Measurements from ENCODE around the gene P2RX3.

P2RX3 gene

GRCh38 chr11:57375490-57375889 lies 37.3 kb downstream of the P2RX3 start:
- TF ChIP-seq MEIS1 (CRISPR knock-in tag; IDR thresholded peaks at IDR 0.05; ENCODE audit: borderline replicate concordance), result no peak
- no peak for TF ChIP-seq KLF7 (tag by site-specific recombination; IDR thresholded peaks at IDR 0.05; ENCODE audit: borderline replicate concordance)
- TF ChIP-seq HOXD13 (CRISPR knock-in tag; IDR thresholded peaks at IDR 0.05; ENCODE audit: borderline replicate concordance), result no peak
- no peak for TF ChIP-seq ZNF768 (tag by site-specific recombination; IDR thresholded peaks at IDR 0.05)
- no peak for TF ChIP-seq ZNF140 (tag by site-specific recombination; IDR thresholded peaks at IDR 0.05)
- POLR2A ChIA-PET, result no interaction called here
- no peaks in the 10 kb centered on the region for H3K9me3 ChIP-seq (ENCODE audit: control insufficient read depth, insufficient read depth, low read depth, low read length)
- CTCF ChIA-PET, result no interaction called here
- no peak overlapping the region for H3K4me3 ChIP-seq (ENCODE audit: low read depth, low read length)
- H3K4me1 ChIP-seq (ENCODE audit: control insufficient read depth, insufficient read depth, low read length), result no peaks in the 10 kb centered on the region
- H3K27ac ChIP-seq (ENCODE audit: extremely low read depth, low read depth, low read length), result no peak overlapping the region
- no peaks in the 10 kb centered on the region for H3K36me3 ChIP-seq (ENCODE audit: control insufficient read depth in 2 of 2, insufficient read depth in 1 of 2, low read length in 2 of 2)

DNA sequence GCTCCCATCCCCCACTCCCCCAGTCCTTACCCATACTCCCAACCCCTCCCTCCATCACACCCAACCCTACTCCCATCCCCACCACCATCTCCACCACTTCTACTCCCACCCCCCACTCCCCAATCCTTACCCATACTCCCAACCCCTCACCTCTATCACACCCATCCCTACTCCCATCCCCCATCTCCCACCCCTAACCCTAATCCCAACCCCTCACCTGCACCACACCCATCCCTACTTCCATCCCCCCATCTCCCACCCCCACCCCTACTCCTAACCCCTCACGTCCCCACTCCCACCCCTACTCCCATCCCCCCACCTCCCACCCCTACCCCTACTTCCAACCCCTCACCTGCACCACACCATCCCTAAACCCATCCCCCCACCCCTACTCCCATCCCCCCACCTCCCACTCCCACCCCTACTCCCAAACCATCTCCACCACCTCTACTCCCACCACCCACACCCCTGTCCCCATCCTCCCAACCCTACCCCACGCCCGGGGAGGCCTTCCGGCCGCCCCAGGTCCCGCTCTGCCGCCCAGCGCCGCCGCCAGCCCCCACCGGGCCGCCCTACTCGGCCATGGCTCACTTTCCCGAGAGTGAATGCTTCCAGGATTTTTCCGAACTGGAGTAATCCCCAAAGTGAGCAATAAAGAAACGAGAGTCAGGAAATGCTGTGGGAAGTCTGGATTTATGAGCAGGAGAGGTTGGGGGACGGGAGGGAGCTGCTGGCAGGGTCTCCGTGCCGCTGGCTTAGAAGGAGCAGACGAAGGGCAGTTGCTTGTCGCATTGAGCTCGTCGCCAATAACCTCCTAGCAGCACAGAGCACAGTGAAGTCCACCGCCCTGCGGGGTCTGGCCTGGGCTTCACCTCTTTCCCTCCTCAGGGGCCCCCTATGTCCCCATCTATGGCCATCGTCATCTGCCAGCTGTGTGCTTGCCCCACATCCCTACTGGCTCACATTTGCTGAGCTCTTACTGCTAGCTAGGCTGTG lies 38.2 kb downstream of the P2RX3 start:
- TF ChIP-seq ZNF791 (tag by site-specific recombination; IDR thresholded peaks at IDR 0.05), result no peak
- no peak for TF ChIP-seq ZNF223 (tag by site-specific recombination; IDR thresholded peaks at IDR 0.05)
- no peak for TF ChIP-seq ZNF558 (tag by site-specific recombination; IDR thresholded peaks at IDR 0.05)
- no peak for TF ChIP-seq SCRT1 (tag by site-specific recombination; IDR thresholded peaks at IDR 0.05; ENCODE audit: borderline replicate concordance)
- TF ChIP-seq ZSCAN4 (tag by site-specific recombination; IDR thresholded peaks at IDR 0.05), result no peak
- no peak for TF ChIP-seq ZNF266 (tag by site-specific recombination; IDR thresholded peaks at IDR 0.05; ENCODE audit: low read depth)
- TF ChIP-seq KLF16 (tag by site-specific recombination; IDR thresholded peaks at IDR 0.05), result no peak
- no peak for TF ChIP-seq ZBTB44 (tag by site-specific recombination; IDR thresholded peaks at IDR 0.05)
- no peak for TF ChIP-seq ZSCAN5A (tag by site-specific recombination; IDR thresholded peaks at IDR 0.05)
- no peak for TF ChIP-seq ZBTB20 (tag by site-specific recombination; IDR thresholded peaks at IDR 0.05)
- no peak for TF ChIP-seq ZNF670 (tag by site-specific recombination; IDR thresholded peaks at IDR 0.05; ENCODE audit: low read depth)
- TF ChIP-seq, protein P1, sequence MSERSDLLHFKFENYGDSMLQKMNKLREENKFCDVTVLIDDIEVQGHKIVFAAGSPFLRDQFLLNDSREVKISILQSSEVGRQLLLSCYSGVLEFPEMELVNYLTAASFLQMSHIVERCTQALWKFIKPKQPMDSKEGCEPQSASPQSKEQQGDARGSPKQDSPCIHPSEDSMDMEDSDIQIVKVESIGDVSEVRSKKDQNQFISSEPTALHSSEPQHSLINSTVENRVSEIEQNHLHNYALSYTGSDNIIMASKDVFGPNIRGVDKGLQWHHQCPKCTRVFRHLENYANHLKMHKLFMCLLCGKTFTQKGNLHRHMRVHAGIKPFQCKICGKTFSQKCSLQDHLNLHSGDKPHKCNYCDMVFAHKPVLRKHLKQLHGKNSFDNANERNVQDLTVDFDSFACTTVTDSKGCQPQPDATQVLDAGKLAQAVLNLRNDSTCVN (tag by site-specific recombination; optimal IDR thresholded peaks at IDR 0.05), result no peak
- no peak for TF ChIP-seq TCF7L2 (IDR thresholded peaks at IDR 0.05; ENCODE audit: borderline replicate concordance, low read depth, low read length)
- TF ChIP-seq ZNF544 (tag by site-specific recombination; IDR thresholded peaks at IDR 0.05), result no peak
- no peak overlapping the region for H3K4me3 ChIP-seq (ENCODE audit: low read depth, low read length)
- H3K9me3 ChIP-seq (ENCODE audit: control insufficient read depth, insufficient read depth, low read depth, low read length), result no peaks in the 10 kb centered on the region
- ChIA-PET CTCF (no interaction called here), POLR2A (no interaction called here)
- H3K4me1 ChIP-seq (ENCODE audit: control insufficient read depth, insufficient read depth, low read length), result no peaks in the 10 kb centered on the region
- H3K27ac ChIP-seq (ENCODE audit: extremely low read depth, low read depth, low read length), result no peak overlapping the region
- H3K36me3 ChIP-seq (ENCODE audit: control insufficient read depth in 2 of 2, insufficient read depth in 1 of 2, low read length in 2 of 2), result no peaks in the 10 kb centered on the region
